CD8-positive, alpha-beta memory T cell (primary cell): ENCODE measurements around the gene UFC1. TPM values are rescaled to one million over a fixed set of nuclear protein-coding genes. Genes with fewer than 3 reads are reported as not detected.
A peak's percentile ranks its signal among the peaks of the same experiment; 100 is the strongest.

ENCODE experiments used
- CTCF ChIA-PET: fragments of 350-600 bp; sonication (Branson Sonifier 250); formaldehyde crosslinking; loops from one replicate; lab custom pipeline; 2021; ENCODE audit warnings: antibody characterized with exemption; lab: Charles Lee
- POLR2A ChIA-PET: fragments of 350-600 bp; sonication (Branson Sonifier 250); formaldehyde crosslinking; loops from one replicate; lab custom pipeline; 2021; ENCODE audit warnings: antibody characterized with exemption; lab: Charles Lee
- DNase-seq, 5 donors: peaks; one replicate each; pipeline versions ENCODE4 v3.0.0 to v3.0.0-alpha.2; 2020 to 2022; ENCODE audit warnings: mixed read lengths in 1 of 5
- H3K27ac ChIP-seq: one replicate; pipeline ENCODE4 v1.7.0; 2013; ENCODE audit warnings: low read depth, mild to moderate bottlenecking, low read length, moderate library complexity
- H3K27me3 ChIP-seq: 2 replicates; pipeline ENCODE4 v1.7.0; 2013; ENCODE audit warnings: low read length, mild to moderate bottlenecking; ENCODE audit not compliant: insufficient read depth, poor library complexity, severe bottlenecking
- H3K36me3 ChIP-seq: 2 replicates; pipeline ENCODE4 v1.7.0; 2013; ENCODE audit warnings: mild to moderate bottlenecking, low read length, moderate library complexity; ENCODE audit not compliant: insufficient read depth
- H3K4me1 ChIP-seq: 2 replicates; pipeline ENCODE4 v1.7.0; 2013; ENCODE audit warnings: mild to moderate bottlenecking, low read length, moderate library complexity; ENCODE audit not compliant: insufficient read depth
- H3K4me3 ChIP-seq: 2 replicates; pipeline ENCODE4 v1.7.0; 2013; ENCODE audit warnings: mild to moderate bottlenecking, low read length
- H3K9me3 ChIP-seq: 2 replicates; pipeline ENCODE4 v1.7.0; 2013; ENCODE audit warnings: mild to moderate bottlenecking, low read length
- H3K27ac Mint-ChIP-seq, 8 donors: one replicate each; pipeline ENCODE4 v1.8.0; 2020 to 2021; ENCODE audit warnings: mixed read lengths in 8 of 8, mild to moderate bottlenecking in 6 of 8, inconsistent platforms in 3 of 8, moderate library complexity in 3 of 8
- H3K27me3 Mint-ChIP-seq, 2 donors: one replicate each; pipeline ENCODE4 v1.8.0; 2020 to 2021; ENCODE audit warnings: mixed read lengths in 2 of 2, mild to moderate bottlenecking in 1 of 2, moderate library complexity in 1 of 2
- H3K36me3 Mint-ChIP-seq, 3 donors: one replicate each; pipeline ENCODE4 v1.8.0; 2020 to 2021; ENCODE audit warnings: mixed read lengths in 3 of 3, inconsistent platforms in 1 of 3, mild to moderate bottlenecking in 1 of 3
- H3K4me1 Mint-ChIP-seq, 3 donors: one replicate each; pipeline ENCODE4 v1.8.0; 2020 to 2021; ENCODE audit warnings: mixed read lengths in 3 of 3, inconsistent platforms in 1 of 3, mild to moderate bottlenecking in 1 of 3
- H3K4me3 Mint-ChIP-seq, 7 donors: one replicate each; pipeline ENCODE4 v1.8.0; 2020 to 2021; ENCODE audit warnings: mixed read lengths in 7 of 7, mild to moderate bottlenecking in 6 of 7, moderate library complexity in 4 of 7, inconsistent platforms in 2 of 7
- H3K9me3 Mint-ChIP-seq, 5 donors: one replicate each; pipeline ENCODE4 v1.8.0; 2020 to 2022; ENCODE audit warnings: mixed read lengths in 5 of 5, mild to moderate bottlenecking in 3 of 5, moderate library complexity in 2 of 5, inconsistent platforms in 1 of 5
- polyA plus RNA-seq: library from polyadenylated mRNA; unstranded; fragments of 300-500 nt; fragmentation: Illumina TruSeq; gene quantifications from one replicate; pipeline ENCODE4 v1.2.3, GENCODE V29; 2021
- total RNA-seq, 2 experiments: library from RNA; stranded (reverse); gene quantifications; one replicate each; pipeline ENCODE4 v1.2.3, GENCODE V29; 2021

The UFC1 gene
- total and polyA plus RNA-seq, 3 experiments from 2014 or later = 109 to 174 (median 118) TPM

DNA sequence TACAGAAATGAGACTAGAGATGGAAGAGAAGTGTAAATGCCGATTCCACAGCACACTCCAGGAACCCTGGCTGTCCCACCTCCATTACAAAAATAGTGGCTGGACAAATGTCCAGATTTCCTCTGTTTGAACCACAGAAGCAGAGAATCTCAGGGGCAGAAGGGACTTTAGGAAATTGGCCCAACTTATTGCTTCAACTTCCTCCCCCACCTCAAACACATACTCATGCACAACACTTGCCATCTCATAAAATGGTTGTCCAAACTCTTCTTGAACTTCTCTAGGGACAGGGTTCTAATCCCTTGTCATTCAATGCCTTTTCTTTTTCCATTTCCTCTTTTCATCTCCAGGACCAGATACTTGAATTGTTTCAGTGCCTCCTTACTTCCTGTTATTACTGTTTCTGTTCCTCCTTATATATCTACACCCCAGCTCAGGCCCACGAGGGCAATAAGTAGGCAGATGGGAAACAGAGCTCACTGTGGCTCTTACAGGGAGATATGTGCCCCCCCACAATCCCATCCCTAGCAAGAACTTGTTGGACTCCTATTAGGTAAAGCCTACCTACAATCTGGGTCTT is 32.0 kb downstream of the UFC1 start:
- peaks cover 69 to 85% (median 81%) of the 10 kb centered on the region in 3 donors for H3K4me1 Mint-ChIP-seq
- no peaks in the 10 kb centered on the region for H3K9me3 Mint-ChIP-seq
- Histone ChIP-seq H3K4me3 (peak overlapping the region; percentile 19), H3K27me3 (no peaks in the 10 kb centered on the region), H3K27ac (peak overlapping the region; percentile 28), H3K36me3 (no peaks in the 10 kb centered on the region), H3K4me1 (peaks cover 79% of the 10 kb centered on the region), H3K9me3 (no peaks in the 10 kb centered on the region)
- H3K27me3 Mint-ChIP-seq = peaks cover 0 to 1% of the 10 kb centered on the region in 2 donors
- ChIA-PET CTCF (interaction anchor here (0.6 to 2.4 kb wide), 5 partner anchors 16 to 212 kb away, joined by 3 to 10 read pairs (median 4); partner anchors contain the start of genes NDUFS2, PPOX and TOMM40L), POLR2A (interaction anchor here (0.6 to 1.9 kb wide), 7 partner anchors 8 to 351 kb away, joined by 3 to 11 read pairs (median 3); partner anchors contain the start of genes B4GALT3, NDUFS2 and TSTD1)
- peak overlapping the region; percentile 82 to 94 (median 88) for H3K4me3 Mint-ChIP-seq
- peak overlapping the region; percentile 58 to 98 (median 90) for H3K27ac Mint-ChIP-seq
- DNase-seq = no peak
- peaks cover 0 to 5% (median 0%) of the 10 kb centered on the region in 3 donors for H3K36me3 Mint-ChIP-seq

DNA sequence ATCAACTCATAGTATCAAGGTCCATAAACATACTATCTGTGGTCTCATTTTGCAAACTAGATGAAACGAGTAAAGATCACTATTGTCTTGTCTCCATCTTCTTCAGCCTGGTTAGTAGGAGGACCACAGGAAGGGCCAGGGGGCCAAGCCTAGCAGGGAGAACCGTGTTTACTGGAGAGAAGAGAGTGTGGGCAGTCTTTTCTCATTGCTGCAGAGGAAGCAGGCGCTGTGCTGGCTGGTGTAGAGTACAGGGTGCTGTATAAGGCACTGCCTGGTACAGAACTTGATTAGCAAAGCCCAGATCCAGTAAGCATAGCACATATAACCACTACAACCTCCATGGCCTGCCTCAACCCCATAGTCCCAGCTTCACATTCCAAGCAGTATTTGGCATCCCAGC is 33.5 kb downstream of the UFC1 start:
- no peaks in the 10 kb centered on the region for H3K27me3 ChIP-seq
- Mint-ChIP-seq H3K4me1 (peaks cover 61 to 79% (median 71%) of the 10 kb centered on the region in 3 donors), H3K9me3 (no peaks in the 10 kb centered on the region), H3K27me3 (peaks cover 0 to 1% of the 10 kb centered on the region in 2 donors), H3K4me3 (peak overlapping the region in 4 of 7 donors; percentile 12 to 52 (median 37)), H3K36me3 (peaks cover 0 to 5% (median 0%) of the 10 kb centered on the region in 3 donors), H3K27ac (peak overlapping the region; percentile 73 to 95 (median 89))
- H3K36me3 ChIP-seq = no peaks in the 10 kb centered on the region
- H3K4me3 ChIP-seq = peak overlapping the region; percentile 15
- CTCF ChIA-PET = interaction anchor here (0.7 to 2.4 kb wide), 2 partner anchors 15 to 38 kb away, joined by 3 to 10 read pairs; partner anchors contain the start of genes NDUFS2 and TOMM40L
- peaks cover 71% of the 10 kb centered on the region for H3K4me1 ChIP-seq
- DNase-seq = no peak
- POLR2A ChIA-PET = interaction anchor here (1.9 kb wide), 1 partner anchor 15 kb away, joined by 7 read pairs; the partner anchor contains the start of gene NDUFS2
- H3K27ac ChIP-seq = no peak overlapping the region
- H3K9me3 ChIP-seq = no peaks in the 10 kb centered on the region

DNA sequence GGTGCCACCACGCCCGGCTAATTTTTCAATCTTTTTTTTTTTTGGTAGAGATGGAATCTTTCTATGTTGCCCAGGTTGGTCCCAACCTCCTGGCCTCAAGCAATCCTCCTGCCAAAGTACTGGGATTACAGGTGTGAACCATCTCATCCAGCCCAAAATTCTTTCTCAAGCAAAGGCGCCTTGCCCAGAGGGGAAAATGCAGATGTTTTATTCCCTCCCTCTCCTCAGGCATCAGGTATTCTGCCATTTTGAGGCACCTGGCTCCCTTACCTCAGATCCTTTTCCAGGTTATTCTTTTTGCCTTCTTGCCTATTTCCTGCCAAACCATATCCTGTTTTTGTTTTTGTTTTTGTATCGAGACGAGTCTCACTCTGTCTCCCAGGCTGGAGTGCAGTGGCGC is 34.6 kb downstream of the UFC1 start:
- POLR2A ChIA-PET = no interaction called here
- H3K27ac ChIP-seq = no peak overlapping the region

DNA sequence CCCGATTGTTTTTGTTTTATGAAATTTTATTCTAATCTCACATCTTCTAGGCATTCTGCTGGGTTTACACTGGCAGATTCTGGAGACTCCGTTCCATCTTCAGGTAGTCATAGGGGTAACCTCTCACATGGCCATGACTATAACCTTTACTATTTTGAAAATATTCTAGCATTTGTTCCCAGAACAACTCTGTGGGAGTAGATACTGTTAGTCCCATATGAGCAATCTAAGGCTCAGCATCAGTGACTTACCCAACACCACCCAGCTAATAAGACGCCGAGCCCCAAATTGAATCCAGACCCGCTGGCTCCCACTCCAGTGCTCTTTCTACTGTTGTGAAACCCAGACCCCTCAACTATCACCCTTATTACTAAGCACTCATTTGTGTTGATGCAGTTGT is 35.3 kb downstream of the UFC1 start:
- ChIA-PET POLR2A (interaction anchor here (1.5 kb wide), 1 partner anchor 13 kb away, joined by 3 read pairs; the partner anchor contains the start of gene NDUFS2), CTCF (interaction anchor here (1.1 to 5.0 kb wide), 4 partner anchors 12 to 36 kb away, joined by 3 to 42 read pairs (median 4); partner anchors contain the start of genes B4GALT3 and PPOX)
- H3K9me3 ChIP-seq = no peaks in the 10 kb centered on the region

More for the DNA sequence above, 34.6 kb downstream of the UFC1 start:
- Mint-ChIP-seq H3K4me3 (peak overlapping the region in 3 of 7 donors; percentile 36 to 81 (median 62)), H3K36me3 (peaks cover 0 to 6% (median 0%) of the 10 kb centered on the region in 3 donors), H3K4me1 (peaks cover 60 to 80% (median 70%) of the 10 kb centered on the region in 3 donors), H3K27me3 (peaks cover 0 to 1% of the 10 kb centered on the region in 2 donors), H3K27ac (peak overlapping the region; percentile 35 to 97 (median 80)), H3K9me3 (no peaks in the 10 kb centered on the region)
- H3K36me3 ChIP-seq = no peaks in the 10 kb centered on the region
- H3K4me1 ChIP-seq = peaks cover 69% of the 10 kb centered on the region
- H3K27me3 ChIP-seq = no peaks in the 10 kb centered on the region
- H3K4me3 ChIP-seq = no peak overlapping the region
- H3K9me3 ChIP-seq = no peaks in the 10 kb centered on the region
- DNase-seq = no peak
- CTCF ChIA-PET = interaction anchor here (0.7 to 1.5 kb wide), 4 partner anchors 11 to 37 kb away, joined by 3 to 5 read pairs (median 4); partner anchors contain the start of genes APOA2 and B4GALT3

DNA sequence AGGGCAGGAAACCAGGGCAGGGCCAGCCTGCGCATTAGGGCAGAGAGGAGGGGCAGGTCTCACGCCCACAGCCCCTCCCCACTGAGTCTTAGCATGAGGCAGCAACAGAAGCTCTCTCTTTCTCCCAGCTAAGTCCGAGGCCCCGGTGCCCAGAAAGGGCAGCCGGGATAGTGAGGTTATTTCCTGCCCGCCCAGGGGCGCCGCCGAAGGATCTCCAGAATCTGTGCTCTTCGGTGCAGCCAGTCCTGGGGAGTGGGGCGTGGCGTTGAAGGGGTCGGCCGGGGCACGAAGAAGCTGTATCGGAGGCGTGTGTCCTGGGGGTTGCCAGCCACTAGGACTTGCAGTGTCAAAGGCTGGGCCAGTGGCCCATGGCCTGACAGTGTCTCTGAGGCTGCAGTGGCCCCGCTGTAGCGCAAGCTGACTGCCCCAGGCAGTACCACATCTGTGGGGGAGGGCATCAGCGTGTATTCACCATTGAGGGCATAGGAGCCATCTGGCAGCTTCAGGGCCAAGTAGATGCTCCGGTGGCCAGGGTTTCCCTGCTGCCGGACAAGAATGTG is 37.3 kb downstream of the UFC1 start:
- H3K4me1 Mint-ChIP-seq = peaks cover 54 to 77% (median 62%) of the 10 kb centered on the region in 3 donors
- CTCF ChIA-PET = interaction anchor here (1.0 to 5.0 kb wide), 13 partner anchors 9 to 209 kb away, joined by 3 to 71 read pairs (median 11); partner anchors contain the start of genes APOA2, B4GALT3, FCER1G and NDUFS2
- H3K27ac ChIP-seq = no peak overlapping the region
- peaks cover 65% of the 10 kb centered on the region for H3K4me1 ChIP-seq
- POLR2A ChIA-PET = interaction anchor here (0.6 to 2.3 kb wide), 4 partner anchors 9 to 38 kb away, joined by 3 to 11 read pairs (median 6); partner anchors contain the start of gene NDUFS2
- no peaks in the 10 kb centered on the region for H3K9me3 Mint-ChIP-seq
- no peaks in the 10 kb centered on the region for H3K36me3 ChIP-seq
- H3K9me3 ChIP-seq = no peaks in the 10 kb centered on the region
- no peak for DNase-seq
- no peak overlapping the region for H3K4me3 Mint-ChIP-seq
- no peak overlapping the region for H3K27ac Mint-ChIP-seq
- H3K27me3 ChIP-seq = no peaks in the 10 kb centered on the region
- H3K27me3 Mint-ChIP-seq = peaks cover 0 to 3% of the 10 kb centered on the region in 2 donors
- peaks cover 0 to 2% (median 0%) of the 10 kb centered on the region in 3 donors for H3K36me3 Mint-ChIP-seq
- no peak overlapping the region for H3K4me3 ChIP-seq

More for the DNA sequence above, 35.3 kb downstream of the UFC1 start:
- H3K4me1 ChIP-seq = peaks cover 63% of the 10 kb centered on the region
- no peak overlapping the region for H3K27ac ChIP-seq
- H3K4me3 ChIP-seq = no peak overlapping the region
- H3K9me3 Mint-ChIP-seq = no peaks in the 10 kb centered on the region
- H3K27ac Mint-ChIP-seq = peak overlapping the region in 7 of 8 donors; percentile 23 to 87 (median 59)
- H3K36me3 Mint-ChIP-seq = peaks cover 0 to 6% (median 0%) of the 10 kb centered on the region in 3 donors
- H3K27me3 ChIP-seq = no peaks in the 10 kb centered on the region
- H3K4me1 Mint-ChIP-seq = peaks cover 57 to 78% (median 64%) of the 10 kb centered on the region in 3 donors
- H3K36me3 ChIP-seq = no peaks in the 10 kb centered on the region
- H3K4me3 Mint-ChIP-seq = no peak overlapping the region
- no peak for DNase-seq
- peaks cover 0 to 1% of the 10 kb centered on the region in 2 donors for H3K27me3 Mint-ChIP-seq

DNA sequence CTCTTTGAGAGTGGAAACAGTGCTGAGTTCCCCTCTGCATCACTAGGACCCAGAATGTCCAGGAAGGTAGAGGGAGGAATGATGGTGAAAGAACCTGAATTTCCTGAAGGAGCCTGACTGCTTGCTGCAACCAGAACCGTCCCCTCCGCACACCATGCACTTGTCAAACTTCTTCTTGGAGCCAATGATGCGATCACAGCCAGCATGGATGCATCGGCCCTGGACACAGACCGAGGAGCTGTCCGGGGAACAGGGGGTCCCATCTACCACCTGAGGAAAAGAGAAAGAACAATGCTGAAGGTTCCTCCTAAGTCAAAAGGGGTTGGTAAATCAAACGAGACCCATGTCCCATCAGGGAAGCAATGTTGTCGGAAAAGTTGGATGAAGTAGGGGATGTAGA is 38.2 kb downstream of the UFC1 start:
- CTCF ChIA-PET = interaction anchor here (1.0 to 5.0 kb wide), 17 partner anchors 10 to 208 kb away, joined by 3 to 71 read pairs (median 9); partner anchors contain the start of genes APOA2, B4GALT3, DEDD and FCER1G

More for the DNA sequence above, 38.2 kb downstream of the UFC1 start:
- Histone ChIP-seq H3K9me3 (no peaks in the 10 kb centered on the region), H3K27me3 (no peaks in the 10 kb centered on the region), H3K4me3 (no peak overlapping the region), H3K36me3 (no peaks in the 10 kb centered on the region), H3K4me1 (peaks cover 56% of the 10 kb centered on the region), H3K27ac (no peak overlapping the region)
- POLR2A ChIA-PET = interaction anchor here (0.6 to 2.3 kb wide), 4 partner anchors 10 to 39 kb away, joined by 3 to 11 read pairs (median 6); partner anchors contain the start of gene NDUFS2
- Mint-ChIP-seq H3K27ac (peak overlapping the region in 3 of 8 donors; percentile 54 to 76 (median 66)), H3K4me3 (no peak overlapping the region), H3K9me3 (no peaks in the 10 kb centered on the region), H3K36me3 (peaks cover 0 to 2% (median 0%) of the 10 kb centered on the region in 3 donors), H3K4me1 (peaks cover 46 to 69% (median 53%) of the 10 kb centered on the region in 3 donors), H3K27me3 (peaks cover 0 to 3% of the 10 kb centered on the region in 2 donors)
- no peak for DNase-seq
